Mesothelial cell of epicardium (in vitro differentiated cells): ENCODE data around the gene CCNQ. TPM values are rescaled to one million over a fixed set of nuclear protein-coding genes. Genes with fewer than 3 reads are reported as not detected.

Experiments used
- DNase-seq, 2 experiments: peaks; one replicate each; pipeline ENCODE4 v3.0.0; 2021; ENCODE audit warnings: low spot score in 2 of 2; ENCODE audit not compliant: unreplicated experiment in 2 of 2
- H3K27ac Mint-ChIP-seq: 2 replicates; pipeline ENCODE4 v1.8.0; 2021; ENCODE audit warnings: mixed read lengths
- H3K27me3 Mint-ChIP-seq: 2 replicates; pipeline ENCODE4 v1.8.0; 2021; ENCODE audit warnings: low read depth, mixed read lengths
- H3K36me3 Mint-ChIP-seq: 2 replicates; pipeline ENCODE4 v1.8.0; 2021; ENCODE audit warnings: mixed read lengths
- H3K4me1 Mint-ChIP-seq: 2 replicates; pipeline ENCODE4 v1.8.0; 2021; ENCODE audit warnings: mixed read lengths
- H3K4me3 Mint-ChIP-seq: 2 replicates; pipeline ENCODE4 v1.8.0; 2021; ENCODE audit warnings: mild to moderate bottlenecking, moderate library complexity, mixed read lengths
- H3K9me3 Mint-ChIP-seq: 2 replicates; pipeline ENCODE4 v1.8.0; 2021; ENCODE audit warnings: mixed read lengths
- total RNA-seq: library from RNA; stranded (reverse); gene quantifications from 3 replicates; pipeline ENCODE4 v1.2.1, GENCODE V29; 2021
- TF ChIP-seq, protein P1 (sequence below): fragments of 200-600 bp; sonication (generic); IDR thresholded peaks from one replicate; pipeline ENCODE4 v1.5.0; 2021; ENCODE audit warnings: antibody characterized with exemption; ENCODE audit not compliant: unreplicated experiment

Gene CCNQ
- total RNA-seq, 1 donor from 2014 or later = 17.3 TPM

DNA sequence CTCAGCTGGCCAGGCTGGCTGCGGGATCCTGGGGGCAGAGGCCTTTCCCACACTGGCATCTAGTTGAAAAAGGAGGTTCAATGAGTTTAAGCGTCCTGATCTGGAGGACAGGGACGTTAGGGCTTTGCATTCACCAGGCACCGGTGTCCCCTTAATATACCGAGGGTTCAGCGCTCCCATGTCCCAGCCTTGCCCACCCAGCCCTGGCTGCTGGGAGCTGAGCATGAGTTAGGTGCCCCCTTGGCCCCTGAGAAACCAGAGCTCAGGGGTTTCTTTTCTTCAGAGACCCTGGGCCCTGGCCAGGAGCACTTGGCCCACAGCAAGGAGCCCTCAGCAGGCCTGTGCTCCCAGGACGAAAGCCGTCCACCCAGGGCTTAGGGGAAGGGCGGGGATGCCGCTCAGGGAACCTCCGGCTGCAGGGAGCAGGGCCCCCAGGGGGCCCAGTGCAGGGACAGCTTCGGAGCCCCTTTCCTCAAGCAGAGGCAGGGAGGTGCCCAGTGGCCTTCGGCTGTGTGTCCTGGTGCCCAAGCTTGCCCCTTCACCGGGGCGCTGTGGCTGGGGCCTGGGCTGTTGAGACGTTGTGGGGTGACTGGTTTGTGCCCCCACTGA lies 27.2 kb upstream of the CCNQ start:
- Mint-ChIP-seq H3K9me3 (peaks cover 8% of the 10 kb centered on the region), H3K36me3 (no peaks in the 10 kb centered on the region), H3K4me3 (no peak overlapping the region), H3K4me1 (peaks cover 2% of the 10 kb centered on the region), H3K27me3 (peaks cover 15% of the 10 kb centered on the region), H3K27ac (no peak overlapping the region)
- TF ChIP-seq, protein P1, sequence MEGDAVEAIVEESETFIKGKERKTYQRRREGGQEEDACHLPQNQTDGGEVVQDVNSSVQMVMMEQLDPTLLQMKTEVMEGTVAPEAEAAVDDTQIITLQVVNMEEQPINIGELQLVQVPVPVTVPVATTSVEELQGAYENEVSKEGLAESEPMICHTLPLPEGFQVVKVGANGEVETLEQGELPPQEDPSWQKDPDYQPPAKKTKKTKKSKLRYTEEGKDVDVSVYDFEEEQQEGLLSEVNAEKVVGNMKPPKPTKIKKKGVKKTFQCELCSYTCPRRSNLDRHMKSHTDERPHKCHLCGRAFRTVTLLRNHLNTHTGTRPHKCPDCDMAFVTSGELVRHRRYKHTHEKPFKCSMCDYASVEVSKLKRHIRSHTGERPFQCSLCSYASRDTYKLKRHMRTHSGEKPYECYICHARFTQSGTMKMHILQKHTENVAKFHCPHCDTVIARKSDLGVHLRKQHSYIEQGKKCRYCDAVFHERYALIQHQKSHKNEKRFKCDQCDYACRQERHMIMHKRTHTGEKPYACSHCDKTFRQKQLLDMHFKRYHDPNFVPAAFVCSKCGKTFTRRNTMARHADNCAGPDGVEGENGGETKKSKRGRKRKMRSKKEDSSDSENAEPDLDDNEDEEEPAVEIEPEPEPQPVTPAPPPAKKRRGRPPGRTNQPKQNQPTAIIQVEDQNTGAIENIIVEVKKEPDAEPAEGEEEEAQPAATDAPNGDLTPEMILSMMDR = no peak
- no peak for DNase-seq

DNA sequence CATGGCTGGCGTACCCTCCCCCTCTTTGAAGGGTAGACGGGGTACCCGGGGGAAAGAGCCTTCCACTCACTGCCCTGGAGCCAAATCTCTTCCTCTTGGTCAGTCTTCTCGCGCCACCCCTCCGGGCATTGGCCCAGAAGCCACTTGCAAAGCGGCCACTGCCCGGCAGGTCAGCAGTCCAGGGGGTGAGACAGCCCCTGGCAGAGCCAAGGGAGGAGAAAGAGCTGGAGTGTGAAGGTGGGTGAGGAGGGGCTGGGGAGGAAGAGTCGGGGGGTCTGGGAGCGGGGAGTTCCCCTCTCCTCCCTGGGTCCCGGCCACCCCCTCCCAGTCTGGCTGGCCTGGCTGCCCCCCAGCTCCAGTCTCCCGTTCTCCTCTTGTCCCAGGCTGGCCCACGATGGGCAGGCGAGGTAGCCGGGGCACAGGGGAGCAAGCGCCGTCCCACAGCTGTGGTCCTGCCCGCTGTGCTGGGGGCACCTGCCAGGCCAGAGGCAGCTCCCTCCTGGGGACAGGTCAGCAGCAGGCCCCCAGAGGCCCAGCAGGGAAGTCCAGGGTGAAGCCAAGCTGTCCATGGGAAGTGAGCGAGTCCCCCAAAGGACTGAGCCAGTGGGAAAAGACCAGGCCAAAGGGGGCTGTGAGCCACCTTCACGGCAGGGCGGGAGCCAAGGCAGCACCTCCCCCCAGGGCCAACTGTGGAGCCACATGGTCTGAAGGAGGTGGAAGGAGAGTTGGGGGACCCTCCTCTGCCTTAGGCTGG lies 26.5 kb upstream of the CCNQ start:
- Mint-ChIP-seq H3K4me1 (peaks cover 2% of the 10 kb centered on the region), H3K36me3 (no peaks in the 10 kb centered on the region), H3K27ac (no peak overlapping the region), H3K4me3 (no peak overlapping the region), H3K27me3 (peaks cover 14% of the 10 kb centered on the region), H3K9me3 (peaks cover 7% of the 10 kb centered on the region)
- no peak for DNase-seq
- TF ChIP-seq, protein P1 = no peak

DNA sequence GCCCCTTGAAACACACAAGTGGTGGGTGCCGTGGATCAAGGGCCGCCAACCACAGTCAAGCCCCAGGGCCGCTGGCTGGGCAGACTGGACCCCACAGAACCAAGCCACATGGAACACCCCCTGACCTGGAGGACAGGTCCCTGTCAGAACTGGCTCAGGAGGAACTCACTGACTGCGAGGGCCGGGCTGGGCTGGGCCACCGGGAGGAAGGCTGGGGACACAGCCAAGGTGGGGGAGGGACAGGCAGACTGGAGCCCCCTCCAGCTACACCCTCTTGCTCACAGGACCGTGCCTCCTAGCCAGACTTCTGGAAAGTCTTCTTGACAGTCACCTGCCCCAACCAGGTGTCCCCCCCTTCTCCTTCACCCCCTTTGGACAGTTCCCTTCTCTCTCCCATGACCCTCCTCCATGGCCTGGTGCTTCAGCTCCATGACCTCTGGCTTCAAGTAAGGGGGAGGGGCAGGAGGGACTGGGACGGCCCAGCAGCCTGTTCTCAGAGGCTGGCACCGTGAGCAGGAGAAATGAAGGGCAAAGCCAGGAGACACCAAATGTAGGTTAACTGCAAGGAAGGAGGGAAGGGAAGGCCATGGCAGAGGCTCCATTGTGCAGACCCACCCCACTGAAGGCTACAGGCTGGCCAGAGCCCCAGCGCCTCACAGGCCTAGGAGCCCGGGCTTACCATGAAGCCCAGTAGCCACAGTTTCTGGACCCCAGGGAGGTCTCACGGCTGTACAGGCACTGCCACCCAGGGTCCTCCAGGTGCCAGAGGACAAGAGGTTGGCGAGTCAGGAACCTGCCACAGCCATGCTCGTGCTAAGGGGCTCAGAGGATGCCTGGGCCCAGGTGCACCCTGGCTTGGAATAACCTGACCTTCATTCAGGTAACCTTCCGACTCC lies 25.5 kb upstream of the CCNQ start:
- DNase-seq = no peak
- Mint-ChIP-seq H3K4me1 (peaks cover 2% of the 10 kb centered on the region), H3K4me3 (no peak overlapping the region), H3K9me3 (peaks cover 3% of the 10 kb centered on the region), H3K36me3 (no peaks in the 10 kb centered on the region), H3K27ac (no peak overlapping the region), H3K27me3 (peaks cover 14% of the 10 kb centered on the region)
- TF ChIP-seq, protein P1 = no peak

DNA sequence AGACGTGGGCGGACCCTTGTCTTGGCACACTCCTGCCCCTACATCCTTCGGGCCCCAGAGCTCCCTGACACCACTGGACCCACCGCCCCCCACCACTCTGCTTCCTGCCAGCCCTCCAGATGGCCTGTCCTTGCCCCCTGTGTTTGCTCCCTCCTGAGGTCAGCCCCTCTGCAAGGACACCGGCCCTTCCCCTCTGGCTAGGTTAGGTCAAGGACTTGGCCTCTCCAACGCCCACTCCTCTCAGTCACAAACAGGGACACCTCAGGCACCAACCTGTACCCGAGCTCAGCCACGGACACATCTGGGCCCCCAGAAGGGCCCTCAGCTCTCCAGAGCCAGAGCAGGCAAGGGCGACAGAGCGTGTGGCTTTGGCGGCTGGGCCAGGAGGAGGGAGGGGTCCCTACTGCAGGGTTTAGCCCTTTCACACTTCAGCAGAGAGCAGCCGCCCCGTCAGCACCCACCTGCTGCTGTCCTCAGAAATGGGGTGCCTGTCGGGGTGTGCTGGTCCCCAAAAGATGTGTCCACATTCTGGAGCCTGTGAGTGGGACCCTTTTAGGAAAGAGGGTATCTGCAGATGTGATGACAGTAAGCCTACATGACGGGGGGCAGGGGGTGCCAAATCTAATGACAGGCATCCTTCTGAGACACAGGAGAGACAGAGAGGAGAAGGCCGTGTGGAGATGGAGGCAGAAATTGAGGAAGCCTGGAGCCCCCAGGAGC lies 24.5 kb upstream of the CCNQ start:
- Mint-ChIP-seq H3K4me3 (no peak overlapping the region), H3K36me3 (no peaks in the 10 kb centered on the region), H3K9me3 (peaks cover 8% of the 10 kb centered on the region)

More for the DNA sequence above, 24.5 kb upstream of the CCNQ start:
- TF ChIP-seq, protein P1 = no peak
- Mint-ChIP-seq H3K27ac (no peak overlapping the region), H3K4me1 (peaks cover 2% of the 10 kb centered on the region), H3K27me3 (peaks cover 19% of the 10 kb centered on the region)
- no peak for DNase-seq
